SK-N-MC (cell line): ENCODE measurements around the gene TGFBR3.

Source experiments
- EZH2 ChIP-seq: fragments of 200-600 bp; sonication (generic); IDR thresholded peaks from one replicate; pipeline ENCODE4 v1.6.1; 2017; ENCODE audit warnings: antibody characterized with exemption
- POLR2AphosphoS5 ChIP-seq: IDR thresholded peaks from 2 replicates; pipeline ENCODE4 v1.6.1; 2012; ENCODE audit warnings: mild to moderate bottlenecking, low read depth, low read length, borderline replicate concordance

- no peak for TF ChIP-seq POLR2AphosphoS5
- TF ChIP-seq EZH2: no peak
These were observed 67.3 kb downstream of the TGFBR3 start for GRCh38 chr1:91818713-91818975.
